Endothelial cell of umbilical vein (primary cell): ENCODE results near the gene GULP1.

Experiments used
- EZH2 ChIP-seq: IDR thresholded peaks from 2 replicates; pipeline ENCODE4 v1.6.1; 2012; ENCODE audit warnings: borderline replicate concordance, low read depth, mild to moderate bottlenecking, moderate library complexity, low read length, inconsistent platforms; ENCODE audit not compliant: severe bottlenecking
- FOS ChIP-seq: IDR thresholded peaks from 2 replicates; pipeline ENCODE4 v1.6.1; 2011; ENCODE audit warnings: mild to moderate bottlenecking, low read length, moderate library complexity, borderline replicate concordance; ENCODE audit not compliant: insufficient read depth
- GATA2 ChIP-seq: IDR thresholded peaks from 2 replicates; pipeline ENCODE4 v1.7.0; 2011; ENCODE audit warnings: low read depth, mild to moderate bottlenecking, moderate library complexity, mixed read lengths, low read length; ENCODE audit not compliant: insufficient read length, insufficient read depth
- JUN ChIP-seq: IDR thresholded peaks from 2 replicates; pipeline ENCODE4 v1.6.1; 2011; ENCODE audit warnings: borderline replicate concordance, low read depth; ENCODE audit not compliant: insufficient read length, insufficient read depth
- MYC ChIP-seq: IDR thresholded peaks from one replicate; pipeline ENCODE4 v1.6.1; 2011; ENCODE audit warnings: mild to moderate bottlenecking, low read depth, low read length
- POLR2A ChIP-seq: IDR thresholded peaks from 2 replicates; pipeline ENCODE4 v1.6.1; 2012; ENCODE audit warnings: low read depth, mild to moderate bottlenecking, control low read depth, low read length
- POLR2AphosphoS5 ChIP-seq: IDR thresholded peaks from 2 replicates; pipeline ENCODE4 v1.6.1; 2012; ENCODE audit warnings: low read depth, mild to moderate bottlenecking, control low read depth, low read length, moderate library complexity; ENCODE audit not compliant: insufficient read depth
- TF ChIP-seq, protein P1 (sequence below), 2 donors: IDR thresholded peaks; 1 replicate in 1 of 2; 2 replicates in 1 of 2; pipeline ENCODE4 v1.5.1; 2011; ENCODE audit warnings: low read length in 2 of 2, mild to moderate bottlenecking in 2 of 2, moderate library complexity in 2 of 2, control low read depth in 1 of 2, inconsistent platforms in 1 of 2, low read depth in 1 of 2; ENCODE audit not compliant: insufficient read depth in 1 of 2; ENCODE audit errors: extremely low read depth in 1 of 2
- TF ChIP-seq, protein P2 (sequence below): IDR thresholded peaks from 2 replicates; pipeline ENCODE4 v1.6.1; 2011; ENCODE audit not compliant: insufficient read depth, insufficient read length

DNA sequence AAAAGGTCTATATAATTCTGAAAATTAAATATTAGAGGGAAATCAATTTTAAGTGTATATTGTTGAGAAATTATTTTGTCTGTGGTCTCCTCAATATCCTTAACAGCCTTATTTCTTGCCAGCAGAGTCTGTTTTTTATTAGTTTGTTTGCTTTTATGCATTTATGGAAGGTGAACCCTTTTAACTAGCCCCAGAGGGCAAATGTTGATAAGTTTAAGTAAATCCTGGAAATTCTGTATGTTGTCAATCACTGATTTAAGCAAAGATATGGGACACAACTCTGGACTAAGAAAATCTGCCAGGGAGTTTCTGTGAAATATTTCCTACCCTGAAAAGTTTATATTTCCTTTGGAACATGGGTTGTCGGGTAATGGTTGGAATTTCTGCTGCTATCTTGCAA is 343.0 kb downstream of the GULP1 start:
- no peak for TF ChIP-seq POLR2A
- TF ChIP-seq, protein P1, sequence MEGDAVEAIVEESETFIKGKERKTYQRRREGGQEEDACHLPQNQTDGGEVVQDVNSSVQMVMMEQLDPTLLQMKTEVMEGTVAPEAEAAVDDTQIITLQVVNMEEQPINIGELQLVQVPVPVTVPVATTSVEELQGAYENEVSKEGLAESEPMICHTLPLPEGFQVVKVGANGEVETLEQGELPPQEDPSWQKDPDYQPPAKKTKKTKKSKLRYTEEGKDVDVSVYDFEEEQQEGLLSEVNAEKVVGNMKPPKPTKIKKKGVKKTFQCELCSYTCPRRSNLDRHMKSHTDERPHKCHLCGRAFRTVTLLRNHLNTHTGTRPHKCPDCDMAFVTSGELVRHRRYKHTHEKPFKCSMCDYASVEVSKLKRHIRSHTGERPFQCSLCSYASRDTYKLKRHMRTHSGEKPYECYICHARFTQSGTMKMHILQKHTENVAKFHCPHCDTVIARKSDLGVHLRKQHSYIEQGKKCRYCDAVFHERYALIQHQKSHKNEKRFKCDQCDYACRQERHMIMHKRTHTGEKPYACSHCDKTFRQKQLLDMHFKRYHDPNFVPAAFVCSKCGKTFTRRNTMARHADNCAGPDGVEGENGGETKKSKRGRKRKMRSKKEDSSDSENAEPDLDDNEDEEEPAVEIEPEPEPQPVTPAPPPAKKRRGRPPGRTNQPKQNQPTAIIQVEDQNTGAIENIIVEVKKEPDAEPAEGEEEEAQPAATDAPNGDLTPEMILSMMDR (IDR thresholded peaks at IDR 0.05; ENCODE audit: extremely low read depth in 1 of 2, insufficient read depth in 1 of 2, low read depth in 1 of 2, low read length in 2 of 2), result no peak
- no peak for TF ChIP-seq POLR2AphosphoS5
- no peak for TF ChIP-seq EZH2
- no peak for TF ChIP-seq MYC
- TF ChIP-seq, protein P2, sequence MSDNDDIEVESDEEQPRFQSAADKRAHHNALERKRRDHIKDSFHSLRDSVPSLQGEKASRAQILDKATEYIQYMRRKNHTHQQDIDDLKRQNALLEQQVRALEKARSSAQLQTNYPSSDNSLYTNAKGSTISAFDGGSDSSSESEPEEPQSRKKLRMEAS, result no peak
- TF ChIP-seq FOS, result no peak
- no peak for TF ChIP-seq JUN
- no peak for TF ChIP-seq GATA2
